ENCODE data around the gene PNPT1.
A peak's percentile ranks its signal among the peaks of the same experiment; 100 is the strongest.
"Not testable (repeated sequence)": the region's sequence is repeated elsewhere in the genome, so short reads cannot be mapped to it uniquely, and the experiment has no call there.

The PNPT1 gene

GRCh38 chr2:55653255-55653654 lies 40.4 kb downstream of the PNPT1 start:
- DNase-seq, result no peak

GRCh38 chr2:55649211-55649610 lies 44.4 kb downstream of the PNPT1 start:
- no peak for DNase-seq

GRCh38 chr2:55636831-55637230 lies 56.8 kb downstream of the PNPT1 start:
- DNase-seq, result no peak

GRCh38 chr2:55628931-55629330 lies 64.7 kb downstream of the PNPT1 start:
- no peak for DNase-seq

- DNase-seq, result no peak
Observed at GRCh38 chr2:55627915-55628314, 65.7 kb downstream of the PNPT1 start.

GRCh38 chr2:55621802-55622201 lies 71.8 kb downstream of the PNPT1 start:
- DNase-seq, result no peak

- DNase-seq, result no peak
Observed at GRCh38 chr2:55620123-55620779, 73.4 kb downstream of the PNPT1 start.

- DNase-seq, result peak; percentile 13 to 19
Observed at GRCh38 chr2:55618275-55619055, 75.2 kb downstream of the PNPT1 start.

- DNase-seq, result no peak
Observed at GRCh38 chr2:55618025-55618274, 75.7 kb downstream of the PNPT1 start.

GRCh38 chr2:55617175-55618024 lies 76.2 kb downstream of the PNPT1 start, which contains the start of gene PPP4R3B:
Gene PPP4R3B, minus strand, starts transcription at chr2:55617622. Its CDS starts 337 bp downstream, at chr2:55617285.
- DNase-seq, result peak; percentile 88 to 99

- no peak for DNase-seq
Observed at GRCh38 chr2:55616551-55617174, 77.0 kb downstream of the PNPT1 start.

GRCh38 chr2:55611997-55612396 lies 81.6 kb downstream of the PNPT1 start:
- no peak for DNase-seq

GRCh38 chr2:55610954-55611743 lies 82.5 kb downstream of the PNPT1 start:
- no peak for DNase-seq

- DNase-seq, result no peak
Observed at GRCh38 chr2:55609938-55610578, 83.6 kb downstream of the PNPT1 start.

GRCh38 chr2:55609193-55609794 lies 84.3 kb downstream of the PNPT1 start:
- DNase-seq, result no peak

- no peak for DNase-seq
Observed at GRCh38 chr2:55607717-55608116, 85.9 kb downstream of the PNPT1 start.

- DNase-seq, result no peak
Observed at GRCh38 chr2:55604027-55604565, 89.5 kb downstream of the PNPT1 start.

- DNase-seq, result no peak
Observed at GRCh38 chr2:55601849-55602248, 91.8 kb downstream of the PNPT1 start.

- no peak for DNase-seq
Observed at GRCh38 chr2:55598056-55598795, 95.4 kb downstream of the PNPT1 start.

- not testable (repeated sequence) for DNase-seq
Observed at GRCh38 chr2:55596795-55597194, 96.8 kb downstream of the PNPT1 start.

Measured in bone marrow (tissue), 2 donors.